H9 (cell line): ENCODE results near the gene TP73. TPM values are rescaled to one million over a fixed set of nuclear protein-coding genes. Genes with fewer than 3 reads are reported as not detected.

Experiments used
- DNase-seq: peaks from one replicate; pipeline ENCODE4 v3.0.0-alpha.2; 2017
- H2AFZ ChIP-seq: one replicate; pipeline ENCODE4 v1.6.1; 2013; ENCODE audit warnings: mild to moderate bottlenecking, low read length, control low read depth, moderate library complexity
- H2AK5ac ChIP-seq: 2 replicates; pipeline ENCODE4 v1.6.1; 2013; ENCODE audit warnings: low read length, control low read depth, mixed read lengths; ENCODE audit not compliant: insufficient read length
- H2BK120ac ChIP-seq: one replicate; pipeline ENCODE4 v1.6.1; 2013; ENCODE audit warnings: low read depth, mild to moderate bottlenecking, low read length, control low read depth, inconsistent platforms; ENCODE audit not compliant: poor library complexity, severe bottlenecking
- H2BK12ac ChIP-seq: 2 replicates; pipeline ENCODE4 v1.6.1; 2013; ENCODE audit warnings: low read length, control low read depth, mixed read lengths, low read depth; ENCODE audit not compliant: insufficient read length
- H2BK15ac ChIP-seq: 2 replicates; pipeline ENCODE4 v1.6.1; 2013; ENCODE audit warnings: low read depth, low read length, control low read depth
- H2BK20ac ChIP-seq: one replicate; pipeline ENCODE4 v1.6.1; 2013; ENCODE audit warnings: low read depth, mild to moderate bottlenecking, low read length, control low read depth, inconsistent platforms; ENCODE audit not compliant: poor library complexity, severe bottlenecking
- H2BK5ac ChIP-seq: 2 replicates; pipeline ENCODE4 v1.6.1; 2013; ENCODE audit warnings: low read length, control low read depth, mixed read lengths; ENCODE audit not compliant: insufficient read length
- H3K14ac ChIP-seq: 2 replicates; pipeline ENCODE4 v1.6.1; 2013; ENCODE audit warnings: low read length, control low read depth; ENCODE audit not compliant: insufficient read depth
- H3K18ac ChIP-seq: 2 replicates; pipeline ENCODE4 v1.6.1; 2013; ENCODE audit warnings: low read depth, mild to moderate bottlenecking, mixed read lengths, low read length, control low read depth; ENCODE audit not compliant: insufficient read length
- H3K23ac ChIP-seq: 2 replicates; pipeline ENCODE4 v1.6.1; 2013; ENCODE audit warnings: low read length, control low read depth, mixed read lengths, low read depth; ENCODE audit not compliant: insufficient read length
- H3K23me2 ChIP-seq: 2 replicates; pipeline ENCODE4 v1.6.1; 2013; ENCODE audit warnings: low read depth, mild to moderate bottlenecking, mixed read lengths, low read length, control low read depth; ENCODE audit not compliant: insufficient read length, poor library complexity, severe bottlenecking
- H3K27ac ChIP-seq: 2 replicates; pipeline ENCODE4 v1.5.1; 2013; ENCODE audit warnings: low read length, control low read depth, mixed read lengths, low read depth; ENCODE audit not compliant: insufficient read length
- H3K27me3 ChIP-seq: 2 replicates; pipeline ENCODE4 v1.6.1; 2013; ENCODE audit warnings: low read length, control low read depth, inconsistent platforms; ENCODE audit not compliant: insufficient read depth
- H3K4ac ChIP-seq: 2 replicates; pipeline ENCODE4 v1.6.1; 2013; ENCODE audit warnings: low read depth, mild to moderate bottlenecking, control low read depth, inconsistent platforms, low read length, moderate library complexity
- H3K4me1 ChIP-seq: 2 replicates; pipeline ENCODE4 v1.6.1; 2013; ENCODE audit warnings: low read length, control low read depth, inconsistent platforms; ENCODE audit not compliant: insufficient read depth
- H3K4me2 ChIP-seq: 2 replicates; pipeline ENCODE4 v1.6.1; 2013; ENCODE audit warnings: low read length, control low read depth, mixed read lengths; ENCODE audit not compliant: insufficient read length, insufficient read depth
- H3K56ac ChIP-seq: 2 replicates; pipeline ENCODE4 v1.6.1; 2013; ENCODE audit warnings: low read depth, mild to moderate bottlenecking, mixed read lengths, low read length, control low read depth; ENCODE audit not compliant: insufficient read length
- H3K79me1 ChIP-seq: 2 replicates; pipeline ENCODE4 v1.6.1; 2013; ENCODE audit warnings: low read depth, mild to moderate bottlenecking, moderate library complexity, low read length, control low read depth, inconsistent platforms; ENCODE audit not compliant: insufficient read depth, poor library complexity, severe bottlenecking
- H3K79me2 ChIP-seq: 2 replicates; pipeline ENCODE4 v1.6.1; 2013; ENCODE audit warnings: low read length, control low read depth, inconsistent platforms; ENCODE audit not compliant: insufficient read depth
- H3K9ac ChIP-seq: 2 replicates; pipeline ENCODE4 v1.6.1; 2013; ENCODE audit warnings: low read length, control low read depth, mixed read lengths; ENCODE audit not compliant: insufficient read length; ENCODE audit errors: extremely low read depth
- H3K9me3 ChIP-seq: one replicate; pipeline ENCODE4 v1.6.1; 2013; ENCODE audit warnings: low read depth, low read length, inconsistent platforms; ENCODE audit not compliant: control insufficient read depth
- H3T11ph ChIP-seq: one replicate; pipeline ENCODE4 v1.6.1; 2013; ENCODE audit warnings: mild to moderate bottlenecking, low read length, control low read depth, inconsistent platforms
- H4K20me1 ChIP-seq: one replicate; pipeline ENCODE4 v1.6.1; 2013; ENCODE audit not compliant: control insufficient read depth, insufficient read length, insufficient read depth
- H4K5ac ChIP-seq: 2 replicates; pipeline ENCODE4 v1.6.1; 2013; ENCODE audit warnings: low read depth, mild to moderate bottlenecking, mixed read lengths, low read length, control low read depth; ENCODE audit not compliant: insufficient read length
- H4K8ac ChIP-seq: replicated peaks from 2 replicates; pipeline ENCODE4 v1.6.1; 2013; ENCODE audit warnings: low read length, control low read depth, mixed read lengths, low read depth; ENCODE audit not compliant: insufficient read length
- H4K91ac ChIP-seq: 2 replicates; pipeline ENCODE4 v1.6.1; 2013; ENCODE audit warnings: low read depth, mild to moderate bottlenecking, moderate library complexity, mixed read lengths, low read length, control low read depth; ENCODE audit not compliant: insufficient read length
- H3K27ac Mint-ChIP-seq, 3 experiments: 2 replicates in 2 of 3; 3 replicates in 1 of 3; pipeline ENCODE4 v1.8.0; 2020 to 2021; ENCODE audit warnings: mixed read lengths in 3 of 3, mild to moderate bottlenecking in 1 of 3, moderate library complexity in 1 of 3
- H3K27me3 Mint-ChIP-seq: 2 replicates; pipeline ENCODE4 v1.8.0; 2021; ENCODE audit warnings: low read depth, mild to moderate bottlenecking, moderate library complexity, mixed read lengths
- H3K36me3 Mint-ChIP-seq, 3 experiments: 2 replicates in 2 of 3; 3 replicates in 1 of 3; pipeline ENCODE4 v1.8.0; 2020 to 2021; ENCODE audit warnings: low read depth in 3 of 3, mixed read lengths in 3 of 3; ENCODE audit not compliant: insufficient read depth in 1 of 3
- H3K4me1 Mint-ChIP-seq, 2 experiments: 2 replicates each; pipeline ENCODE4 v1.8.0; 2020; ENCODE audit warnings: mixed read lengths in 2 of 2
- H3K4me3 Mint-ChIP-seq, 2 experiments: 2 replicates in 1 of 2; 3 replicates in 1 of 2; pipeline ENCODE4 v1.8.0; 2020 to 2021; ENCODE audit warnings: mild to moderate bottlenecking in 2 of 2, mixed read lengths in 2 of 2, moderate library complexity in 1 of 2
- H3K9me3 Mint-ChIP-seq, 2 experiments: 2 replicates in 1 of 2; 3 replicates in 1 of 2; pipeline ENCODE4 v1.8.0; 2020; ENCODE audit warnings: mild to moderate bottlenecking in 2 of 2, mixed read lengths in 2 of 2, moderate library complexity in 1 of 2
- CTCF ChIP-seq: fragments of 200-600 bp; sonication (generic); conservative IDR thresholded peaks from 3 replicates; pipeline ENCODE4 v1.8.0; 2021; ENCODE audit warnings: antibody characterized with exemption, mild to moderate bottlenecking
- WGBS: extraction: QIAGEN DNeasy Blood & Tissue Kit; methylation state at CpG from one replicate; pipeline ENCODE4 v1.1.7; 2013; ENCODE audit warnings: missing lambda C conversion rate, low lambda C conversion rate, mixed read lengths; ENCODE audit not compliant: insufficient read length; ENCODE audit errors: extremely low coverage; 5-methylcytosine and 5-hydroxymethylcytosine counted together
- total RNA-seq: library from RNA; stranded (reverse); gene quantifications from 2 replicates; pipeline ENCODE4 v1.2.1, GENCODE V29; 2021

The TP73 gene
- total RNA-seq, 1 experiment from 2014 or later, result 4.7 TPM

- Histone ChIP-seq H2AK5ac (no peak overlapping the region), H2BK5ac (no peak overlapping the region), H4K5ac (no peak overlapping the region), H3K27me3 (no peaks in the 10 kb centered on the region), H2BK120ac (no peak overlapping the region), H3K23me2 (peaks cover 7% of the 10 kb centered on the region), H2AFZ (no peak overlapping the region), H2BK20ac (no peak overlapping the region), H3K4me2 (no peak overlapping the region), H3K23ac (no peak overlapping the region), H4K20me1 (no peaks in the 10 kb centered on the region), H3K18ac (no peak overlapping the region), H3K4me1 (no peaks in the 10 kb centered on the region; the same call in 1 of the 2 replicates), H3K9me3 (no peaks in the 10 kb centered on the region), H3K4ac (no peak overlapping the region), H2BK12ac (no peak overlapping the region), H3T11ph (no peak overlapping the region), H4K91ac (no peak overlapping the region), H3K79me1 (no peaks in the 10 kb centered on the region), H3K9ac (no peak overlapping the region), H3K56ac (no peak overlapping the region), H4K8ac (no peak overlapping the region), H3K14ac (no peak overlapping the region), H2BK15ac (no peak overlapping the region), H3K79me2 (no peaks in the 10 kb centered on the region), H3K27ac (no peak overlapping the region)
- H3K27ac Mint-ChIP-seq, result peak overlapping the region in 1 of 3 experiments; percentile 54; a peak in 1 of 7 replicates
- no peak for DNase-seq
- H3K36me3 Mint-ChIP-seq, result peaks cover 2 to 24% (median 11%) of the 10 kb centered on the region in 3 experiments; a peak in 6 of 7 replicates
- no CpG with 5 or more reads among the region's 17 CpGs for WGBS
- H3K27me3 Mint-ChIP-seq, result peaks cover 47% of the 10 kb centered on the region
- peaks cover 16 to 35% of the 10 kb centered on the region in 2 experiments for H3K9me3 Mint-ChIP-seq
- H3K4me1 Mint-ChIP-seq, result peaks cover 9 to 11% of the 10 kb centered on the region in 2 experiments; a peak in 3 of 4 replicates
- H3K4me3 Mint-ChIP-seq, result no peak overlapping the region
- no peak for TF ChIP-seq CTCF
These were observed 115.1 kb downstream of the TP73 start for GRCh38 chr1:3767328-3767925.
